Activated naive CD8-positive, alpha-beta T cell treated with anti-CD3 and anti-CD28 coated beads, Interleukin-2, amount 50 U/mL, for 16 hours (primary cell): ENCODE data around the gene IFT52.

ENCODE experiments used
- DNase-seq: peaks from one replicate; pipeline ENCODE4 v3.0.0-alpha.2; 2020; ENCODE audit warnings: low read depth, low spot score

Gene IFT52

DNA sequence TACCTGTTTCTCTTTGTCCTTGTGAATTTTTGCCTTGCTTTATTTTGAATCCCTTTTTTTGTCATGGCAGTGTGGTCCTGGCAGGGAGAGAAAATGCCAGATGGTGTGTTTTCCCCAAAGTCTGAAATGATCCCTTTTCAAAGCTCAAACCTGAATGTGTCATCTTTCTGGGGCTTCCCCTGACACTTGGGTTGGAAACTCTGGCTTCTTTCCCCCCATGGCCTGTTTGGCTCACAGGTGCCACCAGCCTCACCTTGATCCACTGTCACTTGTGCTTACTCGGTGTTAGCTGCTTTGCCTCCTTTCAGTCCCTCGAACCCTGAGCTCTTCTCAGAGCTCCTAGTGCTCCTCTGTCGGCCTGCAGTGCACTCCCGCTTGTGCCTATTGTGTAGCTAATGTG, 98.4 kb downstream of the IFT52 start:
- DNase-seq, result no peak

DNA sequence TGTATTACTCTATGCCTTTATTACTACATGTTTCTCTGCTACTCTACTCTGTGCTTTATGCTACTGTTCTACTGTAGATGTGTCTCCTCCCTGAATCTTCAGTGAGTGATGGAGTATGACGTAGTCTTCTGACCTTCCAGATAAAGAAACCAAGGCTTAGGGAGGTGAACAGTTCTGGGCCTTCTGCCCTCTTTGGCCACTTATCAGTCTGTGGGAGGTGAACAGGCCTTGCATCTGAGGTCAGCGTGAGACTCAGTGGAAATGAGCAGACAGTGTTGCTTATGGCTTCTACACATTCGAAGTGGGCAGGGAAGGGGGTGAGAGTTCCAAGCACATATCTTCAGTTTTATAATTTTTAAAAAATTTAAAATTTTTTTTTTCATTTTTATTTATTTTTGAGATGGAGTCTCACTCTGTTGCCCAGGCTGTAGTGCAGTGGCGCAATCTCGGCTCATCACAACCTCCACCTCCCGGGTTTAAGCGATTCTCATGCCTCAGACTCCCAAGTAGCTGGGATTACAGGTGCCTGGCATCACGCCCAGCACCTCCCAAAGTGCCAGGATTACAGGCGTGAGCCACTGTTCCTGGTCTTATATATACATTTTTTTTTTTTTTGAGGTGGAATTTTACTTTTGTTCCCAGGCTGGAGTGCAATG, 100.3 kb downstream of the IFT52 start:
- no peak for DNase-seq

DNA sequence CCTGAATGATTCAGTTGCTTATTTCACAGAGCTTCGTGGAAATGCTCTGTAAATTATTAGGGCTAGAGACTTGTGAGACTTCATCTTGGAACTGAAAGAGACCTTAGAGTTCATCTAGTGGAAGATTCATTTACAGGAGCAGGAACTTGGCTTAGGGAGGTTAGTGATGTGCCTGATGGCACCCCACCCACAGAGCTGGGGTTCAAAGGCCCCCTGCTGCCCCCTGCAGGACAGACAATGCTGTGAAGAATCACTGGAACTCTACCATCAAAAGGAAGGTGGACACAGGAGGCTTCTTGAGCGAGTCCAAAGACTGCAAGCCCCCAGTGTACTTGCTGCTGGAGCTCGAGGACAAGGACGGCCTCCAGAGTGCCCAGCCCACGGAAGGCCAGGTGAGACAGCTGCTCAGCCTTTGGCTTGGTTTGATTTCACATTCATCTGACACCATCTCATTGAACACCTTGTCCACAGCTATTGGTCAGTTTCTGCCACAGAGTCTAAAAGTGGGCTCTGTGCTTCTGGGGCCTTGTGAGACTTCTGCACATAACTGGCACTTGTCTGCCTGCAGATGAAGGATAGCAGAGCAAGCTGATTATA, 101.3 kb downstream of the IFT52 start:
- DNase-seq, result peak; percentile 27

DNA sequence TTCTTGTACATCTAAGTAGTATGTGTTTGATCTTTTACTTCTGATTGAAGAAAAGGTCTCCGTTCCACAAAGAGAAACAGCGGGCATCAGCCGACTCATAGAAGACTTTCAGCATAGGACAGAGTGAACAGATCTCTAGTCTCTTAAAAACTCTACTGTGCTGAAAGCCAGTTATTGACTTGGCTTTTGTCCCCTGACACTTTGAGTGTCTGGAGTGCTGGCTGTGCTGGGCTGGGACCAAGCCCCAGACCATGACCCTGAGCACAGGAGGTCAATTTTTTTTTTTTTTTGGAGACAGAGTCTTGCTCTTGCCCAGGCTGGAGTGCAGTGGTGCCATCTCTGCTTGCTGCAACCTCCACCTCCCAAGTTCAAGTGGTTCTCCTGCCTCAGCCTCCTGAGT, 104.0 kb downstream of the IFT52 start:
- DNase-seq, result no peak

DNA sequence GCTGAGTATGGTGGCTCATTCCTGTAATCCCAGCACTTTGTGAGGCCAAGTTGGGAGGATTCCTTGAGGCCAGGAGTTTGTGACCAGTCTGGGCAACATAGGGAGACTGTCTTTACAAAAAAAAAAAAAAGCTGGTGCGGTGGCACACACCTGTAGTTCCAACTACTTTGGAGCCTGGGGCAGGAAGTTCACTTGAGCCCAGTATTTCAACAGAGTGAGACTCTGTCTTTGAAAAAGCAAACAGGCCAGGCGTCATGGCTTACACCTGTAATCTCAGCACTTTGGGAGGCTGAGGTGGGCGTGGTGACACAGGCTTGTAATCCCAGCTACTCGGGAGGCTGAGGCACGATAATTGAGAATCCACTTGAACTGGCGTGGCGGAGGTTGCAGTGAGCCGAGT, 104.8 kb downstream of the IFT52 start:
- DNase-seq, result no peak
